Aorta (tissue), 5 donors: ENCODE results near the gene TIAM1. TPM values are rescaled to one million over a fixed set of nuclear protein-coding genes. Genes with fewer than 3 reads are reported as not detected.

Experiments used
- ATAC-seq: fragments of 200-7000 bp; cut with Tn5 transposase; one replicate; pipeline ENCODE4 v1.9.1; 2022; ENCODE audit warnings: moderate library complexity; ENCODE audit not compliant: low FRiP score
- DNase-seq, 2 donors: peaks; one replicate each; pipeline ENCODE4 v3.0.0-alpha.2; 2020
- H3K27ac ChIP-seq, 2 donors: one replicate each; pipeline ENCODE4 v1.5.1; 2013; ENCODE audit warnings: low read length in 2 of 2, mild to moderate bottlenecking in 2 of 2, moderate library complexity in 2 of 2, control low read depth in 1 of 2, inconsistent platforms in 1 of 2, low read depth in 1 of 2
- H3K27me3 ChIP-seq, 2 donors: one replicate each; pipeline ENCODE4 v1.6.1; 2013; ENCODE audit warnings: control low read depth in 1 of 2, low read length in 1 of 2, mild to moderate bottlenecking in 1 of 2, moderate library complexity in 1 of 2; ENCODE audit not compliant: insufficient read depth in 2 of 2, control insufficient read depth in 1 of 2
- H3K36me3 ChIP-seq, 2 donors: one replicate each; pipeline ENCODE4 v1.6.1; 2013; ENCODE audit warnings: control low read depth in 1 of 2, low read length in 1 of 2, mild to moderate bottlenecking in 1 of 2; ENCODE audit not compliant: insufficient read depth in 2 of 2, control insufficient read depth in 1 of 2
- H3K4me1 ChIP-seq, 2 donors: one replicate each; pipeline ENCODE4 v1.6.1; 2013; ENCODE audit warnings: low read length in 2 of 2, control low read depth in 1 of 2, mild to moderate bottlenecking in 1 of 2, moderate library complexity in 1 of 2; ENCODE audit not compliant: insufficient read depth in 2 of 2, control insufficient read depth in 1 of 2
- H3K4me3 ChIP-seq, 2 donors: one replicate each; pipeline ENCODE4 v1.5.1; 2013; ENCODE audit warnings: low read length in 2 of 2, control low read depth in 1 of 2, mild to moderate bottlenecking in 1 of 2
- H3K9me3 ChIP-seq: one replicate; pipeline ENCODE4 v1.6.1; 2013; ENCODE audit warnings: mild to moderate bottlenecking, low read length; ENCODE audit not compliant: control insufficient read depth
- WGBS, 2 donors: extraction: QIAGEN DNeasy Blood & Tissue Kit; methylation state at CpG; one replicate each; pipeline ENCODE4 v1.1.7; 2013; 5-methylcytosine and 5-hydroxymethylcytosine counted together
- intact Hi-C, 2 donors: fragments of 100-400 bp; cut with DNase I; formaldehyde crosslinking; loops; one replicate each; pipeline versions ENCODE4 v1.14.2 to v1.15.0; 2022
- polyA plus RNA-seq, 2 donors: library from polyadenylated mRNA; stranded (reverse); fragments of 200-250 nt; gene quantifications; one replicate each; pipeline ENCODE4 v1.2.3, GENCODE V29; 2013
- total RNA-seq, 2 donors: library from RNA; stranded (reverse); fragmentation: NEBNext Ultra II Directional; extraction: Animal tissue kit (Norgen Biotek cat#: 25700); gene quantifications; one replicate each; pipeline ENCODE4 v1.2.1, GENCODE V29; 2021
- donor health status: healthy with polysubstance abuse.
- donor health status: Bipolar disorder and iron deficiency.
- donor health status: DM: no; HTN: no; CAD: no.
- donor health status: DM: no; HTN: no; CAD: no.
- donor health status: DM: yes; HTN: yes; CAD: no.

TIAM1 gene
- total and polyA plus RNA-seq, 4 donors = 0.50 to 15.8 (median 12.9) TPM; not detected in 1

- no peaks in the 10 kb centered on the region for H3K27me3 ChIP-seq
- H3K4me3 ChIP-seq = no peak overlapping the region
- H3K27ac ChIP-seq = no peak overlapping the region
- no peaks in the 10 kb centered on the region for H3K9me3 ChIP-seq
- DNase-seq = no peak
- no peaks in the 10 kb centered on the region for H3K4me1 ChIP-seq
- intact Hi-C loops = no loop called here
- WGBS, 2 donors = 83 to 85% methylated on average over 11 of the region's 11 CpGs
- ATAC-seq = no peak
- no peaks in the 10 kb centered on the region for H3K36me3 ChIP-seq
These were observed 65.4 kb downstream of the TIAM1 start for GRCh38 chr21:31278511-31279130.

GRCh38 chr21:31276663-31277062 is 67.4 kb downstream of the TIAM1 start:
- no peak overlapping the region for H3K4me3 ChIP-seq
- intact Hi-C loops = no loop called here
- no peaks in the 10 kb centered on the region for H3K36me3 ChIP-seq
- no peaks in the 10 kb centered on the region for H3K9me3 ChIP-seq
- DNase-seq (no peak), ATAC-seq (no peak)
- WGBS, 2 donors = 78 to 81% methylated on average over 7 of the region's 7 CpGs
- H3K4me1 ChIP-seq = no peaks in the 10 kb centered on the region
- no peak overlapping the region for H3K27ac ChIP-seq
- no peaks in the 10 kb centered on the region for H3K27me3 ChIP-seq

- Histone ChIP-seq H3K36me3 (no peaks in the 10 kb centered on the region), H3K27ac (no peak overlapping the region), H3K9me3 (no peaks in the 10 kb centered on the region), H3K4me1 (no peaks in the 10 kb centered on the region), H3K4me3 (no peak overlapping the region), H3K27me3 (no peaks in the 10 kb centered on the region)
- intact Hi-C loops = no loop called here
- ATAC-seq (no peak), DNase-seq (no peak)
- WGBS, 2 donors = 63 to 74% methylated on average over 6 of the region's 6 CpGs
These were observed 68.2 kb downstream of the TIAM1 start for GRCh38 chr21:31275901-31276300.

GRCh38 chr21:31273278-31273677 is 70.8 kb downstream of the TIAM1 start:
- H3K27ac ChIP-seq = no peak overlapping the region
- H3K27me3 ChIP-seq = no peaks in the 10 kb centered on the region
- H3K36me3 ChIP-seq = no peaks in the 10 kb centered on the region
- no peak overlapping the region for H3K4me3 ChIP-seq
- H3K9me3 ChIP-seq = no peaks in the 10 kb centered on the region
- WGBS, 2 donors = 56 to 75% methylated on average over 2 of the region's 2 CpGs
- no peaks in the 10 kb centered on the region for H3K4me1 ChIP-seq
- intact Hi-C loops = no loop called here
- DNase-seq (no peak), ATAC-seq (no peak)

GRCh38 chr21:31268090-31268489 is 76.0 kb downstream of the TIAM1 start:
- intact Hi-C loops = no loop called here

GRCh38 chr21:31267644-31268043 is 76.4 kb downstream of the TIAM1 start:
- H3K9me3 ChIP-seq = peaks cover 2% of the 10 kb centered on the region
- no peaks in the 10 kb centered on the region for H3K4me1 ChIP-seq
- H3K36me3 ChIP-seq = no peaks in the 10 kb centered on the region
- no peaks in the 10 kb centered on the region for H3K27me3 ChIP-seq
- no peak overlapping the region for H3K27ac ChIP-seq
- DNase-seq = no peak
- H3K4me3 ChIP-seq = no peak overlapping the region
- no peak for ATAC-seq
- WGBS, 2 donors = 7 to 26% methylated on average over 4 of the region's 4 CpGs
- intact Hi-C loops = no loop called here

More at GRCh38 chr21:31268090-31268489, 76.0 kb downstream of the TIAM1 start:
- peaks cover 2% of the 10 kb centered on the region for H3K9me3 ChIP-seq
- 67 to 72% methylated on average over 5 of the region's 5 CpGs for WGBS, 2 donors
- ATAC-seq (no peak), DNase-seq (no peak)
- no peaks in the 10 kb centered on the region for H3K27me3 ChIP-seq
- no peak overlapping the region for H3K4me3 ChIP-seq
- no peak overlapping the region for H3K27ac ChIP-seq
- no peaks in the 10 kb centered on the region for H3K4me1 ChIP-seq
- no peaks in the 10 kb centered on the region for H3K36me3 ChIP-seq

- H3K9me3 ChIP-seq = peaks cover 2% of the 10 kb centered on the region
- intact Hi-C loops = no loop called here
- DNase-seq (no peak), ATAC-seq (no peak)
- no peak overlapping the region for H3K27ac ChIP-seq
- no peaks in the 10 kb centered on the region for H3K4me1 ChIP-seq
- H3K36me3 ChIP-seq = no peaks in the 10 kb centered on the region
- H3K27me3 ChIP-seq = no peaks in the 10 kb centered on the region
- WGBS, 2 donors = 80 to 83% methylated on average over 18 of the region's 18 CpGs
- no peak overlapping the region for H3K4me3 ChIP-seq
These were observed 77.8 kb downstream of the TIAM1 start for GRCh38 chr21:31266241-31266640.

- no peaks in the 10 kb centered on the region for H3K36me3 ChIP-seq
- 12 to 22% methylated on average over 11 of the region's 11 CpGs for WGBS, 2 donors
- no peaks in the 10 kb centered on the region for H3K27me3 ChIP-seq
- no peak for DNase-seq
- H3K4me3 ChIP-seq = no peak overlapping the region
- H3K27ac ChIP-seq = no peak overlapping the region
- H3K9me3 ChIP-seq = peaks cover 2% of the 10 kb centered on the region
- ATAC-seq = no peak
- no peaks in the 10 kb centered on the region for H3K4me1 ChIP-seq
- intact Hi-C loops = no loop called here
These were observed 78.6 kb downstream of the TIAM1 start for GRCh38 chr21:31265366-31266013.

GRCh38 chr21:31264574-31264973 is 79.5 kb downstream of the TIAM1 start:
- whole genome bisulfite sequencing, 2 donors = 93 to 95% methylated on average over 6 of the region's 6 CpGs
- intact Hi-C loops = no loop called here
- peaks cover 2% of the 10 kb centered on the region for H3K9me3 ChIP-seq
- no peaks in the 10 kb centered on the region for H3K36me3 ChIP-seq
- H3K4me3 ChIP-seq = no peak overlapping the region
- no peak overlapping the region for H3K27ac ChIP-seq
- DNase-seq (no peak), ATAC-seq (no peak)
- no peaks in the 10 kb centered on the region for H3K4me1 ChIP-seq
- no peaks in the 10 kb centered on the region for H3K27me3 ChIP-seq
